Measurements from ENCODE around the gene SPINT1. TPM values are rescaled to one million over a fixed set of nuclear protein-coding genes. Genes with fewer than 3 reads are reported as not detected.
"Not testable (repeated sequence)": the region's sequence is repeated elsewhere in the genome, so short reads cannot be mapped to it uniquely, and the experiment has no call there.

Gene SPINT1
- total RNA-seq, 5 donors from 2014 or later (not counting 1 experiment from before 2014, with no cell fraction given), result 1.6 to 6.6 (median 5.1) TPM

DNA sequence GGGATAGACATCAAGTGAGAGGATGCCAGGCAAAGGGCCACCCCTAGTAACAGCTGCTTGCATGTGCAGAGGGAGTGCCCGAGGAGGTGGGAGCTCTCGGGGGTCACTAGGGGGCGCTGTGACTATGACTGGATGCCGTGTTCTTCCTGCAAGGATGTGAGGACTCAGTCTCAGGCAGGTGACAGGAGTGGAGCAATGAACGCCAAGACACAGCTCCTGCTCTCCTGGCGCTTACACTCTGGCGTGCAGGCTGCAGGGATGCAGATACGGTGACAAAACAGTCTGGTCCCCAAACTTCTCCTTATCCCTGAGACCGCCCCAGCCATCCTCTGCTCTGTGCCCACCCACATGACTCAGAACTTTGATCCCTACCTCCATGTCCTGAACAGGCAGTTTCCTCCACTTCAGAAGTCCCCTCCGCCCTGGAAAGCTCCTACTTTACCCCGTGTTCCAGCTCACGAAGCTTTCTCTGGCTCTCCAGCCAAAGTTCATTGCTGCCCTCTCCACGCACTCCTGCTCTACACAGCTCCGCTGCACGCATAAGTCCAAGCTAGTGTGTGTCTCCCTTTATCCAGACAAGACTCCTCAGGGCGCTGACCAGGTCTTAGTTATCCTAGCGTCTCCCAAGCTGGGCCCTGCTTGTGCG lies 15.5 kb downstream of the SPINT1 start:
- WGBS (ENCODE audit: insufficient coverage), result 49% methylated on average over 17 of the region's 18 CpGs
- Mint-ChIP-seq H3K36me3 (no peaks in the 10 kb centered on the region), H3K27me3 (peaks cover 0 to 8% of the 10 kb centered on the region in 2 donors), H3K27ac (no peak overlapping the region), H3K4me1 (peaks cover 10 to 18% (median 16%) of the 10 kb centered on the region in 3 donors), H3K9me3 (no peaks in the 10 kb centered on the region), H3K4me3 (no peak overlapping the region)
- Histone ChIP-seq H3K9me3 (no peaks in the 10 kb centered on the region), H3K4me1 (ENCODE audit: control insufficient read depth in 1 of 2, extremely low read depth in 1 of 2, insufficient read depth in 2 of 2, low read length in 2 of 2) (peaks cover 0 to 15% of the 10 kb centered on the region in 2 experiments), H3K4me3 (ENCODE audit: control insufficient read depth in 1 of 2, extremely low read depth in 1 of 2, low read length in 1 of 2) (no peak overlapping the region), H3K27ac (ENCODE audit: low read length) (no peak overlapping the region), H3K27me3 (replicated peaks in 1 of 2; ENCODE audit: control insufficient read depth in 2 of 2, extremely low read depth in 1 of 2, insufficient read depth in 2 of 2, low read length in 1 of 2) (peaks cover 0 to 34% of the 10 kb centered on the region in 2 experiments), H3K36me3 (ENCODE audit: control insufficient read depth in 2 of 2, extremely low read depth in 1 of 2, insufficient read depth in 1 of 2, low read length in 1 of 2) (no peaks in the 10 kb centered on the region)
- ATAC-seq (replicated peaks in 1 of 4) (peak; percentile 66 to 80 (median 68)), DNase-seq (peak; percentile 53 to 89 (median 76))
- POLR2A ChIA-PET, result interaction anchor here in 1 of 2 donors (0.6 kb wide), 1 partner anchor 213 kb away, joined by 7 read pairs; no protein-coding TSS in a partner anchor
- CTCF ChIA-PET, result interaction anchor here (0.5 to 5.1 kb wide), 20 partner anchors 10 to 329 kb away, joined by 3 to 127 read pairs (median 4); partner anchors contain the start of gene VPS18 (in 2 of the 2)

DNA sequence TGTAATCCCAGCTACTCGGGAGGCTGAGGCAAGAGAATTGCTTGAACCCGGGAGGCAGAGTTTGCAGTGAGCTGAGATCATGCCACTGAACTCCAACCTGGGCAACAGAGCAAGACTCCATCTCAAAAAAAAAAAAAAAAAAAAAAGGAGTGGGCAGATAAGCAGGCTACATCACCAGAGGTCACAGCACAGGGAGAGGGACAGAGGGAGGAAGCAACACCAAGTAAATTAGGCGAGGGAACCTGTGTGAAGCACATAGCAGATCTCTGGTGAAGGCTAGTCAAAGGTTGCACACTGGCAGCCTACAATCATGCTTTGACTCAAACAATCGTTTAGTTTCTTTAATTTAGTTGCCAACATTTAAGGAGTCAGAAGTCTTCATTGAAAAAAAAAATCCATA lies 17.3 kb downstream of the SPINT1 start:
- H3K36me3 Mint-ChIP-seq; H3K4me3 ChIP-seq (ENCODE audit: control insufficient read depth in 1 of 2, extremely low read depth in 1 of 2, low read length in 1 of 2); H3K27ac Mint-ChIP-seq; H3K36me3 ChIP-seq (ENCODE audit: control insufficient read depth in 2 of 2, extremely low read depth in 1 of 2, insufficient read depth in 1 of 2, low read length in 1 of 2); H3K27ac ChIP-seq (ENCODE audit: low read length); H3K4me3 Mint-ChIP-seq; POLR2A ChIA-PET; ATAC-seq (replicated peaks in 1 of 4); H3K27me3 Mint-ChIP-seq; H3K9me3 Mint-ChIP-seq; H3K9me3 ChIP-seq; DNase-seq: not testable (repeated sequence)
- Histone ChIP-seq H3K27me3 (replicated peaks in 1 of 2; ENCODE audit: control insufficient read depth in 2 of 2, extremely low read depth in 1 of 2, insufficient read depth in 2 of 2, low read length in 1 of 2) (peaks cover 0 to 41% of the 10 kb centered on the region in 2 experiments), H3K4me1 (ENCODE audit: control insufficient read depth in 1 of 2, extremely low read depth in 1 of 2, insufficient read depth in 2 of 2, low read length in 2 of 2) (peaks cover 0 to 15% of the 10 kb centered on the region in 2 experiments)
- WGBS (ENCODE audit: insufficient coverage), result 80% methylated on average over 1 of the region's 4 CpGs
- CTCF ChIA-PET, result interaction anchor here in 1 of 2 donors (0.6 to 1.2 kb wide), 3 partner anchors 31 to 323 kb away, joined by 4 to 9 read pairs (median 6); no protein-coding TSS in a partner anchor
- H3K4me1 Mint-ChIP-seq, result peaks cover 10 to 18% (median 16%) of the 10 kb centered on the region in 3 donors

- peaks cover 4 to 10% (median 9%) of the 10 kb centered on the region in 3 donors for H3K4me1 Mint-ChIP-seq
- H3K27me3 Mint-ChIP-seq, result peaks cover 0 to 9% of the 10 kb centered on the region in 2 donors
- H3K4me3 ChIP-seq (ENCODE audit: control insufficient read depth in 1 of 2, extremely low read depth in 1 of 2, low read length in 1 of 2), result no peak overlapping the region
- H3K27ac ChIP-seq (ENCODE audit: low read length), result no peak overlapping the region
- H3K9me3 Mint-ChIP-seq, result no peaks in the 10 kb centered on the region
- H3K4me1 ChIP-seq (ENCODE audit: control insufficient read depth in 1 of 2, extremely low read depth in 1 of 2, insufficient read depth in 2 of 2, low read length in 2 of 2), result peaks cover 0 to 7% of the 10 kb centered on the region in 2 experiments
- no peak overlapping the region for H3K27ac Mint-ChIP-seq
- WGBS (ENCODE audit: insufficient coverage), result 48% methylated on average over 2 of the region's 4 CpGs
- no peaks in the 10 kb centered on the region for H3K36me3 ChIP-seq (ENCODE audit: control insufficient read depth in 2 of 2, extremely low read depth in 1 of 2, insufficient read depth in 1 of 2, low read length in 1 of 2)
- DNase-seq (no peak), ATAC-seq (replicated peaks in 1 of 4) (no peak)
- no peaks in the 10 kb centered on the region for H3K36me3 Mint-ChIP-seq
- H3K27me3 ChIP-seq (replicated peaks in 1 of 2; ENCODE audit: control insufficient read depth in 2 of 2, extremely low read depth in 1 of 2, insufficient read depth in 2 of 2, low read length in 1 of 2), result peaks cover 0 to 35% of the 10 kb centered on the region in 2 experiments
- POLR2A ChIA-PET, result no interaction called here
- CTCF ChIA-PET, result no interaction called here
- no peaks in the 10 kb centered on the region for H3K9me3 ChIP-seq
- H3K4me3 Mint-ChIP-seq, result no peak overlapping the region
These were observed 19.9 kb downstream of the SPINT1 start for GRCh38 chr15:40863660-40864270.

DNA sequence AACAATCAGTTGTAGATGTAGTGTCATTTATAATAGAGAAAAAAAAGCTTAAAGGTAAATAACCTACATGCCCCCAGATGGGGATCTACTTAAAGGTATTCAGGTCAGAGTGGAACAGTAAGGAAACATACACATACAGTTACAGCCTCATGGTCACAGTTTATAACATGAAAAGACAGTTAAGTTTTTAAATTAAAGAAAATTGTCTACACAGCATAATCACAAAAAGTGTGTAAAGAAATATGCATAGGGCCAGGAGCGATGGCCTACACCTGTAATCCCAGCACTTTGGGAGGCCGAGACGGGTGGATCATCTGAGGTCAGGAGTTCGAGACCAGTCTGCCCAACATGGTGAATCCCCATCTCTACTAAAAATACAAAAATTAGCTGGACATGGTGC lies 23.4 kb downstream of the SPINT1 start:
- Histone ChIP-seq H3K4me3 (ENCODE audit: control insufficient read depth in 1 of 2, extremely low read depth in 1 of 2, low read length in 1 of 2) (no peak overlapping the region), H3K4me1 (ENCODE audit: control insufficient read depth in 1 of 2, extremely low read depth in 1 of 2, insufficient read depth in 2 of 2, low read length in 2 of 2) (no peaks in the 10 kb centered on the region), H3K27me3 (replicated peaks in 1 of 2; ENCODE audit: control insufficient read depth in 2 of 2, extremely low read depth in 1 of 2, insufficient read depth in 2 of 2, low read length in 1 of 2) (peaks cover 0 to 26% of the 10 kb centered on the region in 2 experiments), H3K9me3 (no peaks in the 10 kb centered on the region), H3K27ac (ENCODE audit: low read length) (no peak overlapping the region), H3K36me3 (ENCODE audit: control insufficient read depth in 2 of 2, extremely low read depth in 1 of 2, insufficient read depth in 1 of 2, low read length in 1 of 2) (no peaks in the 10 kb centered on the region)
- Mint-ChIP-seq H3K4me3 (no peak overlapping the region), H3K27ac (no peak overlapping the region), H3K4me1 (no peaks in the 10 kb centered on the region), H3K36me3 (no peaks in the 10 kb centered on the region), H3K9me3 (no peaks in the 10 kb centered on the region), H3K27me3 (peaks cover 0 to 9% of the 10 kb centered on the region in 2 donors)
- ChIA-PET CTCF (interaction anchor here in 1 of 2 donors (0.6 to 0.8 kb wide), 2 partner anchors 9 to 84 kb away, joined by 3 to 4 read pairs; no protein-coding TSS in a partner anchor), POLR2A (no interaction called here)
- no peak for ATAC-seq (replicated peaks in 1 of 4)
- no peak for DNase-seq
- WGBS (ENCODE audit: insufficient coverage), result no CpG with 5 or more reads among the region's 4 CpGs

DNA sequence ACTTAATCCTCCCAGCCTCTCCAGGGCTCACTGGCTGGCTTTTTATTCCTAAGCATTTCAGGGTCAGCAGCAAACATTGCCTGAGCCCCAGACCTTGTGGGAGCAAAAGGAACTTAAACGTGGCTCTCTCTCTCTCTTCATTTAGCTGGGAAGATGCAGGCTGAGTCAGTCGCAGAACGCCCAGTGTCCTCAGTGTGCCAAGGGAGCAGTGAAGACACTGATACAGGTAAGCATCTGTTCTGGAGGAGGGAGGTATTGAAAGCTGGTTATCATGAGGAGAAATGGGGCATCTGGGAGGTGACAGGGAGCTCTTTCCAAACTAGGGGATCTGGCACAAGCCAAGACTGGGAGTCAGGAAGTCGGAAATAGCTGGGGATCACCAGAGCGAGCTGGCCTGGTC lies 25.8 kb downstream of the SPINT1 start:
- H3K4me3 Mint-ChIP-seq, result no peak overlapping the region
- Histone ChIP-seq H3K27ac (ENCODE audit: low read length) (no peak overlapping the region), H3K4me3 (ENCODE audit: control insufficient read depth in 1 of 2, extremely low read depth in 1 of 2, low read length in 1 of 2) (no peak overlapping the region), H3K4me1 (ENCODE audit: control insufficient read depth in 1 of 2, extremely low read depth in 1 of 2, insufficient read depth in 2 of 2, low read length in 2 of 2) (peaks cover 0 to 15% of the 10 kb centered on the region in 2 experiments), H3K9me3 (no peaks in the 10 kb centered on the region), H3K27me3 (replicated peaks in 1 of 2; ENCODE audit: control insufficient read depth in 2 of 2, extremely low read depth in 1 of 2, insufficient read depth in 2 of 2, low read length in 1 of 2) (peaks cover 0 to 34% of the 10 kb centered on the region in 2 experiments), H3K36me3 (ENCODE audit: control insufficient read depth in 2 of 2, extremely low read depth in 1 of 2, insufficient read depth in 1 of 2, low read length in 1 of 2) (no peaks in the 10 kb centered on the region)
- no peak overlapping the region for H3K27ac Mint-ChIP-seq
- peaks cover 7 to 11% (median 8%) of the 10 kb centered on the region in 3 donors for H3K4me1 Mint-ChIP-seq
- ChIA-PET POLR2A (interaction anchor here in 1 of 2 donors (0.6 kb wide), 1 partner anchor 296 kb away, joined by 10 read pairs; no protein-coding TSS in a partner anchor), CTCF (interaction anchor here (0.6 to 2.7 kb wide), 5 partner anchors 11 to 25 kb away, joined by 3 to 9 read pairs (median 7); partner anchors contain the start of gene VPS18 (in 1 of the 2))
- no peak for DNase-seq
- WGBS (ENCODE audit: insufficient coverage), result 90% methylated on average over 3 of the region's 5 CpGs
- H3K27me3 Mint-ChIP-seq, result peaks cover 3 to 6% of the 10 kb centered on the region in 2 donors
- H3K36me3 Mint-ChIP-seq, result no peaks in the 10 kb centered on the region
- ATAC-seq (replicated peaks in 1 of 4), result no peak
- H3K9me3 Mint-ChIP-seq, result no peaks in the 10 kb centered on the region

GRCh38 chr15:40870716-40871115 lies 26.9 kb downstream of the SPINT1 start:
- no peak for DNase-seq
- CTCF ChIA-PET, result interaction anchor here (1.4 to 2.7 kb wide), 3 partner anchors 10 to 13 kb away, joined by 7 to 9 read pairs (median 8); no protein-coding TSS in a partner anchor
- Mint-ChIP-seq H3K9me3 (no peaks in the 10 kb centered on the region), H3K27me3 (peaks cover 3 to 6% of the 10 kb centered on the region in 2 donors), H3K4me1 (peaks cover 7 to 11% (median 8%) of the 10 kb centered on the region in 3 donors), H3K36me3 (no peaks in the 10 kb centered on the region), H3K4me3 (no peak overlapping the region), H3K27ac (no peak overlapping the region)
- peaks cover 0 to 15% of the 10 kb centered on the region in 2 experiments for H3K4me1 ChIP-seq (ENCODE audit: control insufficient read depth in 1 of 2, extremely low read depth in 1 of 2, insufficient read depth in 2 of 2, low read length in 2 of 2)
- H3K27ac ChIP-seq (ENCODE audit: low read length), result no peak overlapping the region
- no CpG with 5 or more reads among the region's 1 CpG for WGBS (ENCODE audit: insufficient coverage)
- POLR2A ChIA-PET, result interaction anchor here in 1 of 2 donors (0.6 kb wide), 1 partner anchor 170 kb away, joined by 4 read pairs; no protein-coding TSS in a partner anchor
- no peak for ATAC-seq (replicated peaks in 1 of 4)
- H3K9me3 ChIP-seq, result no peaks in the 10 kb centered on the region
- H3K4me3 ChIP-seq (ENCODE audit: control insufficient read depth in 1 of 2, extremely low read depth in 1 of 2, low read length in 1 of 2), result no peak overlapping the region
- H3K27me3 ChIP-seq (replicated peaks in 1 of 2; ENCODE audit: control insufficient read depth in 2 of 2, extremely low read depth in 1 of 2, insufficient read depth in 2 of 2, low read length in 1 of 2), result peaks cover 0 to 35% of the 10 kb centered on the region in 2 experiments
- H3K36me3 ChIP-seq (ENCODE audit: control insufficient read depth in 2 of 2, extremely low read depth in 1 of 2, insufficient read depth in 1 of 2, low read length in 1 of 2), result no peaks in the 10 kb centered on the region

All from T-cell (primary cell).